Thyroid gland (tissue), 4 donors: ENCODE data around the gene EDEM1.

Experiments used
- CTCF ChIP-seq, 6 experiments: fragments of 200-600 bp in 3 of 6; fragments of 450-650 bp in 3 of 6; sonication (generic) in 3 of 6; IDR thresholded peaks; one replicate each; pipeline ENCODE4 v1.5.1; 2016 to 2019; ENCODE audit warnings: antibody characterized with exemption in 6 of 6, mild to moderate bottlenecking in 2 of 6, inconsistent platforms in 1 of 6, moderate library complexity in 1 of 6
- POLR2A ChIP-seq, 2 donors: fragments of 450-650 bp; IDR thresholded peaks; one replicate each; pipeline ENCODE4 v1.6.1; 2017; ENCODE audit warnings: antibody characterized with exemption in 2 of 2, mild to moderate bottlenecking in 2 of 2, moderate library complexity in 1 of 2

- no peak for TF ChIP-seq CTCF (IDR thresholded peaks at IDR 0.05)
- TF ChIP-seq POLR2A (IDR thresholded peaks at IDR 0.05) = no peak
These were observed 21.8 kb upstream of the EDEM1 start for GRCh38 chr3:5165698-5166097.
